GM23338 (cell line): ENCODE data around the gene CA6. TPM values are rescaled to one million over a fixed set of nuclear protein-coding genes. Genes with fewer than 3 reads are reported as not detected.

Source experiments
- ATAC-seq: fragments of 200-7000 bp; cut with Tn5 transposase; 3 replicates; pipeline ENCODE4 v1.9.1; 2020
- DNase-seq: peaks from one replicate; pipeline ENCODE4 v3.0.0-alpha.2; 2015; ENCODE audit warnings: low spot score
- H2AFZ ChIP-seq: fragments of 200-600 bp; sonication (generic); 2 replicates; pipeline ENCODE4 v1.8.0; 2016; ENCODE audit warnings: antibody characterized with exemption, mild to moderate bottlenecking, moderate library complexity
- H3F3A ChIP-seq: fragments of 200-600 bp; sonication (generic); replicated peaks from 2 replicates; pipeline ENCODE4 v1.8.0; 2017; ENCODE audit warnings: antibody characterized with exemption, mixed run types, low read depth
- H3K27ac ChIP-seq: fragments of 200-600 bp; sonication (generic); 2 replicates; pipeline ENCODE4 v1.6.1; 2016; ENCODE audit warnings: low read depth
- H3K27me3 ChIP-seq: fragments of 200-600 bp; sonication (generic); 2 replicates; pipeline ENCODE4 v1.8.0; 2016; ENCODE audit warnings: mild to moderate bottlenecking, mixed run types, moderate library complexity; ENCODE audit not compliant: insufficient read depth
- H3K36me3 ChIP-seq: fragments of 200-600 bp; sonication (generic); 2 replicates; pipeline ENCODE4 v1.8.0; 2016; ENCODE audit warnings: mild to moderate bottlenecking; ENCODE audit not compliant: insufficient read depth
- H3K4me1 ChIP-seq: fragments of 200-600 bp; sonication (generic); 2 replicates; pipeline ENCODE4 v1.8.0; 2016; ENCODE audit warnings: mild to moderate bottlenecking, moderate library complexity; ENCODE audit not compliant: insufficient read depth
- H3K4me2 ChIP-seq: fragments of 200-600 bp; sonication (generic); 2 replicates; pipeline ENCODE4 v1.7.1; 2017; ENCODE audit warnings: mixed run types
- H3K4me3 ChIP-seq: fragments of 200-600 bp; sonication (generic); 2 replicates; pipeline ENCODE4 v1.6.1; 2016; ENCODE audit warnings: mixed run types
- H3K79me2 ChIP-seq: fragments of 200-600 bp; sonication (generic); replicated peaks from 2 replicates; pipeline ENCODE4 v1.8.0; 2017; ENCODE audit warnings: mild to moderate bottlenecking; ENCODE audit not compliant: insufficient read depth
- H3K9me2 ChIP-seq: fragments of 200-600 bp; sonication (generic); 2 replicates; pipeline ENCODE4 v1.8.0; 2017; ENCODE audit not compliant: insufficient read depth
- H4K20me1 ChIP-seq: fragments of 200-600 bp; sonication (generic); replicated peaks from 2 replicates; pipeline ENCODE4 v1.8.0; 2017; ENCODE audit warnings: mild to moderate bottlenecking; ENCODE audit not compliant: insufficient read depth
- H3K27ac Mint-ChIP-seq: 2 replicates; pipeline ENCODE4 v1.8.0; 2020; ENCODE audit warnings: inconsistent platforms, mild to moderate bottlenecking, moderate library complexity, mixed read lengths
- H3K27me3 Mint-ChIP-seq: 3 replicates; pipeline ENCODE4 v1.8.0; 2022; ENCODE audit warnings: low read depth, mild to moderate bottlenecking, moderate library complexity, mixed read lengths, inconsistent platforms; ENCODE audit not compliant: insufficient read depth, poor library complexity
- H3K36me3 Mint-ChIP-seq: 3 replicates; pipeline ENCODE4 v1.8.0; 2021; ENCODE audit warnings: low read depth, mild to moderate bottlenecking, inconsistent platforms, moderate library complexity, mixed read lengths
- H3K4me1 Mint-ChIP-seq: 3 replicates; pipeline ENCODE4 v1.8.0; 2020; ENCODE audit warnings: mild to moderate bottlenecking, inconsistent platforms, mixed read lengths
- H3K4me3 Mint-ChIP-seq: 3 replicates; pipeline ENCODE4 v1.8.0; 2021; ENCODE audit warnings: moderate library complexity, mild to moderate bottlenecking, inconsistent platforms, mixed read lengths
- H3K9me3 Mint-ChIP-seq: 3 replicates; pipeline ENCODE4 v1.8.0; 2020; ENCODE audit warnings: moderate library complexity, mild to moderate bottlenecking, inconsistent platforms, mixed read lengths
- EZH2 ChIP-seq: fragments of 200-600 bp; sonication (generic); IDR thresholded peaks from one replicate; pipeline ENCODE4 v1.8.0; 2017; ENCODE audit warnings: antibody characterized with exemption, mild to moderate bottlenecking, low read depth; ENCODE audit not compliant: unreplicated experiment
- POLR2AphosphoS5 ChIP-seq: IDR thresholded peaks from 2 replicates; pipeline ENCODE4 v1.6.1; 2016; ENCODE audit warnings: antibody characterized with exemption, low read depth
- ZNF114 ChIP-seq: fragments of 250-450 bp; sonication (Bioruptor Pico); IDR thresholded peaks from 2 replicates; pipeline ENCODE4 v1.5.0; 2020; ENCODE audit warnings: mild to moderate bottlenecking, moderate library complexity
- ZNF331 ChIP-seq: fragments of 250-450 bp; sonication (Bioruptor Pico); IDR thresholded peaks from 2 replicates; pipeline ENCODE4 v1.5.0; 2020; ENCODE audit warnings: low read depth, mild to moderate bottlenecking, moderate library complexity
- ZNF462 ChIP-seq: fragments of 250-450 bp; sonication (Bioruptor Pico); IDR thresholded peaks from 2 replicates; pipeline ENCODE4 v1.5.0; 2020; ENCODE audit warnings: mild to moderate bottlenecking, moderate library complexity
- polyA plus RNA-seq: library from polyadenylated mRNA; unstranded; fragments of >200 nt; fragmentation: Nextera tagmentation; extraction: Ambion mirVana; gene quantifications from 2 replicates; pipeline ENCODE4 v1.2.1, GENCODE V29; 2016
- total RNA-seq: library from RNA; depleted of rRNA; stranded (reverse); fragments of >200 nt; shearing (Covaris generic); gene quantifications from 2 replicates; pipeline ENCODE4 v1.2.3, GENCODE V29; 2014
- TF ChIP-seq, protein P1 (sequence below): IDR thresholded peaks from 2 replicates; pipeline ENCODE4 v1.6.1; 2016; ENCODE audit warnings: antibody characterized with exemption

The CA6 gene
- total and polyA plus RNA-seq, 2 experiments from 2014 or later, result not detected

DNA sequence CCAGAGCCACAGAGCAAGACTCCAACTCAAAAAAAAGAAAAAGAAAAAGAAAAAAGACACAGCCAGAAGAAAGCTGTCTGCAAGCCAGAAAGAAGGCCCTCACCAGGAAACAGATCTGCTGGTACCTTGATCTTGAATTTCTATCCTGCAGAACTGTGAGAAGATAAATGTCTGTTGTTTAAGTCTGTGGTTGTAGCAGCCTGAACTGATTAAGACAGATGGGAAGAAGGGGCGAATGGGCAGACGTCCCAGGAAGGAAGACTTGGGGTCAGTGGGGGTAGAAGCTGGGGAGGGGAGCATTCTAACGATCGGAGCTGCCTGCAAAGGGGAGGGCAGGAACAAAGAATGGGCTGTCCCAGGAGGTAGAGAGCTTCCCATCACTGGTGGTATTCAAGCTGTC is 74.2 kb downstream of the CA6 start:
- peaks cover 9% of the 10 kb centered on the region for H3K27me3 Mint-ChIP-seq
- H3K9me3 Mint-ChIP-seq, result no peaks in the 10 kb centered on the region
- Histone ChIP-seq H3K4me3 (no peak overlapping the region), H4K20me1 (no peaks in the 10 kb centered on the region; the same call in 1 of the 2 replicates), H3K4me1 (no peaks in the 10 kb centered on the region), H3K36me3 (no peaks in the 10 kb centered on the region), H3F3A (no peaks in the 10 kb centered on the region), H3K4me2 (no peak overlapping the region), H3K27me3 (no peaks in the 10 kb centered on the region), H3K27ac (no peak overlapping the region), H3K9me2 (no peaks in the 10 kb centered on the region), H2AFZ (no peak overlapping the region), H3K79me2 (no peaks in the 10 kb centered on the region)
- no peak overlapping the region for H3K4me3 Mint-ChIP-seq
- ATAC-seq (no peak), DNase-seq (no peak)
- TF ChIP-seq ZNF114 (CRISPR knock-in tag) (no peak), ZNF331 (CRISPR knock-in tag) (no peak), EZH2 (no peak), POLR2AphosphoS5 (no peak), ZNF462 (CRISPR knock-in tag) (no peak)
- TF ChIP-seq, protein P1, sequence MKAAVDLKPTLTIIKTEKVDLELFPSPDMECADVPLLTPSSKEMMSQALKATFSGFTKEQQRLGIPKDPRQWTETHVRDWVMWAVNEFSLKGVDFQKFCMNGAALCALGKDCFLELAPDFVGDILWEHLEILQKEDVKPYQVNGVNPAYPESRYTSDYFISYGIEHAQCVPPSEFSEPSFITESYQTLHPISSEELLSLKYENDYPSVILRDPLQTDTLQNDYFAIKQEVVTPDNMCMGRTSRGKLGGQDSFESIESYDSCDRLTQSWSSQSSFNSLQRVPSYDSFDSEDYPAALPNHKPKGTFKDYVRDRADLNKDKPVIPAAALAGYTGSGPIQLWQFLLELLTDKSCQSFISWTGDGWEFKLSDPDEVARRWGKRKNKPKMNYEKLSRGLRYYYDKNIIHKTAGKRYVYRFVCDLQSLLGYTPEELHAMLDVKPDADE, result no peak
- no peak overlapping the region for H3K27ac Mint-ChIP-seq
- H3K36me3 Mint-ChIP-seq, result no peaks in the 10 kb centered on the region
- H3K4me1 Mint-ChIP-seq, result no peaks in the 10 kb centered on the region
